ENCODE results near the gene KDSR.

- no peak for TF ChIP-seq CTCF (IDR thresholded peaks at IDR 0.05 in 8 of 11, conservative IDR thresholded peaks at IDR 0.05 in 3 of 11)
- no peak for TF ChIP-seq POLR2A (IDR thresholded peaks at IDR 0.05)
Measured at GRCh38 chr18:63311118-63312018, 55.6 kb downstream of the KDSR start.
